HepG2 (cell line): ENCODE measurements around the gene AGBL1. TPM values are rescaled to one million over a fixed set of nuclear protein-coding genes. Genes with fewer than 3 reads are reported as not detected.

Experiments
- ATAC-seq: fragments of 200-7000 bp; cut with Tn5 transposase; 3 replicates; pipeline ENCODE4 v1.9.1; 2020; ENCODE audit warnings: mild to moderate bottlenecking, moderate library complexity
- BruUV-seq: library from RNA; stranded (reverse); fragments of 400-500 nt; replicated peaks from 2 replicates; lab custom pipeline; 2021; lab: Mats Ljungman, UMichigan
- CTCF ChIA-PET: fragments of 300-600 bp; formaldehyde crosslinking; extraction: SDS; loops from one replicate; lab custom pipeline; 2021; ENCODE audit warnings: low total read pairs, inconsistent platforms, low intra/inter-chr PET ratio; lab: Yijun Ruan, JAX
- POLR2A ChIA-PET: fragments of 350-600 bp; sonication (Branson Sonifier 250); formaldehyde crosslinking; loops from one replicate; lab custom pipeline; 2020; ENCODE audit warnings: antibody characterized with exemption, inconsistent platforms; lab: Yijun Ruan, JAX
- DNase-seq: peaks from one replicate; pipeline ENCODE4 v3.0.0-alpha.2; 2015; ENCODE audit warnings: low spot score
- FAIRE-seq: peaks from 3 replicates; lab custom pipeline; 2011; peaks lifted over from hg19 to GRCh38; lab: Jason Lieb, UNC
- H2AFZ ChIP-seq: one replicate; pipeline ENCODE4 v1.6.1; 2011; ENCODE audit warnings: low read length, inconsistent platforms
- H3K27ac ChIP-seq: fragments of 300-600 bp; 3 replicates; pipeline ENCODE4 v1.8.0; 2011; ENCODE audit warnings: mixed run types, mild to moderate bottlenecking, mixed read lengths, low read length, inconsistent platforms; ENCODE audit not compliant: insufficient read depth; ENCODE audit errors: extremely low read length
- H3K27me3 ChIP-seq, 2 experiments: fragments of 200-600 bp in 1 of 2; 2 replicates in 1 of 2; 3 replicates in 1 of 2; pipeline versions ENCODE4 v1.6.0 to v1.8.0; 2011; ENCODE audit warnings: low read length in 2 of 2, mild to moderate bottlenecking in 2 of 2, moderate library complexity in 2 of 2, inconsistent platforms in 1 of 2; ENCODE audit not compliant: insufficient read depth in 2 of 2, control insufficient read depth in 1 of 2
- H3K36me3 ChIP-seq, 2 experiments: fragments of 200-600 bp in 1 of 2; replicated peaks in 1 of 2; 2 replicates in 1 of 2; 3 replicates in 1 of 2; pipeline versions ENCODE4 v1.5.1 to v1.8.0; 2011; ENCODE audit warnings: low read length in 2 of 2, inconsistent platforms in 1 of 2; ENCODE audit not compliant: insufficient read depth in 2 of 2, control insufficient read depth in 1 of 2
- H3K4me1 ChIP-seq: 2 replicates; pipeline ENCODE4 v1.5.1; 2012; ENCODE audit warnings: low read length, inconsistent platforms; ENCODE audit not compliant: insufficient read depth
- H3K4me2 ChIP-seq: 2 replicates; pipeline ENCODE4 v1.6.0; 2011; ENCODE audit warnings: low read depth, low read length, inconsistent platforms
- H3K4me3 ChIP-seq, 3 experiments: fragments of 200-600 bp in 1 of 3; sonication (generic), shearing (Covaris generic) in 1 of 3; replicated peaks in 1 of 3; 2 replicates each; pipeline ENCODE4 v1.5.1; 2011 to 2016; ENCODE audit warnings: low read length in 3 of 3, inconsistent platforms in 2 of 3, low read depth in 2 of 3, mild to moderate bottlenecking in 2 of 3, control low read depth in 1 of 3, mixed read lengths in 1 of 3; ENCODE audit not compliant: insufficient read depth in 1 of 3
- H3K79me2 ChIP-seq: one replicate; pipeline ENCODE4 v1.6.1; 2011; ENCODE audit warnings: low read length, inconsistent platforms; ENCODE audit not compliant: insufficient read depth
- H3K9ac ChIP-seq: 2 replicates; pipeline ENCODE4 v1.6.0; 2011; ENCODE audit warnings: mild to moderate bottlenecking, low read depth, low read length, inconsistent platforms; ENCODE audit not compliant: insufficient read depth
- H3K9me3 ChIP-seq: 2 replicates; pipeline ENCODE4 v1.5.1; 2012; ENCODE audit warnings: mild to moderate bottlenecking, low read length
- H4K20me1 ChIP-seq: 2 replicates; pipeline ENCODE4 v1.6.0; 2011; ENCODE audit warnings: inconsistent platforms, mild to moderate bottlenecking, low read length, moderate library complexity; ENCODE audit not compliant: insufficient read depth
- ARID3A ChIP-seq: IDR thresholded peaks from 2 replicates; pipeline ENCODE4 v1.6.1; 2012; ENCODE audit warnings: low read depth, low read length, improper control_type of control experiment
- FLYWCH1 ChIP-seq: sonication (generic); formaldehyde crosslinking; IDR thresholded peaks from 2 replicates; pipeline ENCODE4 v1.8.1; 2023; ENCODE audit warnings: mild to moderate bottlenecking, missing genetic modification reagents
- HNF1A ChIP-seq, 2 experiments: sonication (generic) in 1 of 2; formaldehyde crosslinking in 1 of 2; IDR thresholded peaks; 2 replicates each; pipeline versions ENCODE4 v1.4.0 to v1.6.1; 2016 to 2020; ENCODE audit warnings: borderline replicate concordance in 1 of 2, low read depth in 1 of 2, mild to moderate bottlenecking in 1 of 2, missing genetic modification reagents in 1 of 2
- RNF219 ChIP-seq: sonication (generic); formaldehyde crosslinking; IDR thresholded peaks from 2 replicates; pipeline ENCODE4 v1.5.0; 2020; ENCODE audit warnings: mild to moderate bottlenecking, missing genetic modification reagents
- SNAPC4 ChIP-seq: sonication (generic); formaldehyde crosslinking; IDR thresholded peaks from 2 replicates; pipeline ENCODE4 v1.4.0; 2020; ENCODE audit warnings: mild to moderate bottlenecking, missing genetic modification reagents
- SOX13 ChIP-seq, 3 experiments: fragments of 450-650 bp in 1 of 3; sonication (generic) in 1 of 3; formaldehyde crosslinking in 1 of 3; IDR thresholded peaks in 2 of 3; conservative IDR thresholded peaks in 1 of 3; 2 replicates each; pipeline versions ENCODE4 v1.5.0 to v1.6.1; 2016 to 2020; ENCODE audit warnings: antibody characterized with exemption in 1 of 3, mild to moderate bottlenecking in 1 of 3, missing compliant biosample characterization in 1 of 3, missing genetic modification reagents in 1 of 3, moderate library complexity in 1 of 3
- ZNF569 ChIP-seq: sonication (generic); formaldehyde crosslinking; IDR thresholded peaks from 2 replicates; pipeline ENCODE4 v1.5.0; 2020; ENCODE audit warnings: mild to moderate bottlenecking, missing genetic modification reagents, moderate library complexity, borderline replicate concordance
- ZNF678 ChIP-seq: sonication (generic); formaldehyde crosslinking; IDR thresholded peaks from 2 replicates; pipeline ENCODE4 v1.4.0; 2020; ENCODE audit warnings: mild to moderate bottlenecking, missing genetic modification reagents
- ZNF780A ChIP-seq: sonication (generic); formaldehyde crosslinking; IDR thresholded peaks from 2 replicates; pipeline ENCODE4 v1.8.0; 2022; ENCODE audit warnings: mild to moderate bottlenecking, missing genetic modification reagents, moderate library complexity
- WGBS: methylation state at CpG from one replicate; pipeline ENCODE4 v1.1.6; 2017; ENCODE audit warnings: low lambda C conversion rate; 5-methylcytosine and 5-hydroxymethylcytosine counted together
- in situ Hi-C: cut with HindIII; loops from 2 replicates; pipeline ENCODE4 v1.10.0; 2017; ENCODE audit warnings: low pct_unique_long_range_greater_than_20kb; ENCODE audit not compliant: extremely low pct_ligation_motif_present
- intact Hi-C: fragments of 100-400 bp; cut with micrococcal nuclease; formaldehyde crosslinking; loops from one replicate; pipeline ENCODE4 v1.10.0; 2022; ENCODE audit not compliant: unreplicated experiment
- polyA plus RNA-seq, 8 experiments: library from polyadenylated mRNA; depleted of rRNA in 3 of 8; stranded (reverse) in 7 of 8; unstranded in 1 of 8; fragments of >200 nt; fragmentation: Illumina TruSeq in 4 of 8; extraction: Trizol in 4 of 8; gene quantifications; 2 replicates each; pipeline versions ENCODE4 v1.2.1 to v1.2.3, GENCODE V29; 2011 to 2016; ENCODE audit warnings: low read depth in 4 of 8, missing spikeins in 1 of 8, mixed read lengths in 1 of 8; ENCODE audit not compliant: insufficient read depth in 1 of 8
- total RNA-seq, 5 experiments: library from RNA; depleted of rRNA; stranded (reverse); fragments of >200 nt; fragmentation: Illumina TruSeq; extraction: Trizol; gene quantifications; 2 replicates each; pipeline ENCODE4 v1.2.3, GENCODE V29; 2016; ENCODE audit warnings: low read depth in 1 of 5

AGBL1 gene
- total and polyA plus RNA-seq, 2 of the 13 experiments (the other 11 are each of a cell fraction or from before 2014, with no cell fraction given), result 0.01 TPM; not detected in 1

GRCh38 chr15:86833595-86833994 is 753.9 kb downstream of the AGBL1 start:
- intact Hi-C loops, result no loop called here
- no TSS peak for BruUV-seq
- Histone ChIP-seq H3K4me1 (no peaks in the 10 kb centered on the region), H3K4me2 (no peak overlapping the region), H3K9ac (no peak overlapping the region), H4K20me1 (no peaks in the 10 kb centered on the region), H3K4me3 (no peak overlapping the region), H2AFZ (no peak overlapping the region), H3K9me3 (peaks cover 94% of the 10 kb centered on the region), H3K36me3 (no peaks in the 10 kb centered on the region), H3K27me3 (no peaks in the 10 kb centered on the region), H3K79me2 (no peaks in the 10 kb centered on the region), H3K27ac (no peak overlapping the region)
- DNase-seq (no peak), ATAC-seq (no peak), FAIRE-seq (no peak)
- WGBS, result 0% methylated on average over 2 of the region's 2 CpGs
- CTCF ChIA-PET, result no interaction called here
- POLR2A ChIA-PET, result no interaction called here
- in situ Hi-C loops, result no loop called here
- TF ChIP-seq HNF1A (IDR thresholded peaks at IDR 0.05; ENCODE audit: low read depth) (no peak), HNF1A (CRISPR knock-in tag; IDR thresholded peaks at IDR 0.05; ENCODE audit: borderline replicate concordance) (no peak), ARID3A (no peak), RNF219 (CRISPR knock-in tag) (no peak), SNAPC4 (CRISPR knock-in tag) (no peak), ZNF569 (no peak), ZNF678 (CRISPR knock-in tag) (no peak), SOX13 (IDR thresholded peaks at IDR 0.05) (no peak), SOX13 (CRISPR knock-in tag; conservative IDR thresholded peaks at IDR 0.05 in 1 of 2, IDR thresholded peaks at IDR 0.05 in 1 of 2) (no peak), FLYWCH1 (CRISPR knock-in tag) (no peak), ZNF780A (CRISPR knock-in tag) (no peak)
